ENCODE results near the gene MT1HL1.

Gene MT1HL1

GRCh38 chr1:237004116-237004515, at the start of gene MT1HL1:
Gene MT1HL1, minus strand, starts transcription at chr1:237004441. Its CDS starts 69 bp downstream, at chr1:237004372.
- no peak for DNase-seq (ENCODE audit: low spot score)

GRCh38 chr1:237050915-237051314, 46.7 kb upstream of the MT1HL1 start:
- no peak for DNase-seq (ENCODE audit: low spot score)

GRCh38 chr1:237050185-237050584, 45.9 kb upstream of the MT1HL1 start:
- DNase-seq (ENCODE audit: low spot score) = no peak

DNA sequence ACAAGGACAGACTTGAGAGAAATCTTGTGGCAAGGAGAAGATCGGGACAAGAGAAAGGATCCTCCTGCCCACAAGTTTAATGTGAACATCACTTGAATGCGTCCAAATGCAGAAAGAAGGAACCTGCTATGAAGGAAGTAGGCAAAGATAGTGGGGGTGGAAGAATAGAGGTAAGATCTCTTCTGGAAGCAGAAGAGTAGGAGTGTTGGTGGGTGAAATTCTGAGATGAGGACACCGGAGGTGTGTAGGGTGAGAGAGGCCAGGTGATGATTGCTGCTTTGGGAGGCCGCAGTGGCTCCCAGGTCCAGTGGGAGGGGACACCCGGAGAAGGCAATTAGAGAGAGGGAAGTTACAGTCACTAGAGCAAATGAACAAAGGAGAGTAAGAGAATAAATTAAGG, 44.6 kb upstream of the MT1HL1 start:
- DNase-seq (ENCODE audit: low spot score) = no peak

- no peak for DNase-seq (ENCODE audit: low spot score)
Measured at GRCh38 chr1:237045278-237046016, 41.2 kb upstream of the MT1HL1 start.

DNA sequence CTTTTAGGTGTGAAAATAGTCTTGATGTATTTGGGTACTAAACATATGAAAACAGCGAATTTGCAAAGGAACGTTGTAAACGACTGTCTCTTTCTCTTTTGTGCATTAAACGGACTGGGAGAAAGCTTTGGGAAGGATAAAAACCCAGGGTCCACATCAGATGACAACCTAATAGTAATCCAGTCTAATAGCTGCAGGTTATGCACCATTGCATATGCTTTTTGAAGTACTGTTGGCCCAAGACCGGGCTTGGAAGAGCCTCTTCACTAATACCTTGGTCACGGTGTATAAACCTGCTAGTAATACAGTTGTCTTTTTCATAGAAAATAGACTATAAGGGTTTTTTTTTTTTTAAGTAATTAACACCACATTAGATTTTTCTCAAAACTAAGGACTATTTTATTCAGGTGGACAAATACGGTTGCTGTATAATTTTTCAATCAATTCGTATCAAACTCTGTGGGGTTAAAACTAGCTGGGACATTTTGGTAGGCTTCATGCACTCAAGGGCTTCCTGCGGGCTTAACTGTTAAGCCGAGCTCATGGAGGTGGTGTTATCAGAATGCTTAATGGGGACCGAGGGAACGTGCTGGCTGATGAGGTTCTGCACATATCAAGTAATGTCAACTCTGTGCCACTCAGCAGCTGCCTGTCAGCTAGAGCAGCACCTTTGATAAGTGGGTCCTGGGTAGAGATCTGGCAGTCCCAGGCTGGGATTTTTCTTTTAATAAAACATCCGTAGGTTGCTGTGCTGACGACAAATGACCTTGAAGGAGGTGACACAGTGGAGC, 39.8 kb upstream of the MT1HL1 start:
- DNase-seq (ENCODE audit: low spot score) = no peak

DNA sequence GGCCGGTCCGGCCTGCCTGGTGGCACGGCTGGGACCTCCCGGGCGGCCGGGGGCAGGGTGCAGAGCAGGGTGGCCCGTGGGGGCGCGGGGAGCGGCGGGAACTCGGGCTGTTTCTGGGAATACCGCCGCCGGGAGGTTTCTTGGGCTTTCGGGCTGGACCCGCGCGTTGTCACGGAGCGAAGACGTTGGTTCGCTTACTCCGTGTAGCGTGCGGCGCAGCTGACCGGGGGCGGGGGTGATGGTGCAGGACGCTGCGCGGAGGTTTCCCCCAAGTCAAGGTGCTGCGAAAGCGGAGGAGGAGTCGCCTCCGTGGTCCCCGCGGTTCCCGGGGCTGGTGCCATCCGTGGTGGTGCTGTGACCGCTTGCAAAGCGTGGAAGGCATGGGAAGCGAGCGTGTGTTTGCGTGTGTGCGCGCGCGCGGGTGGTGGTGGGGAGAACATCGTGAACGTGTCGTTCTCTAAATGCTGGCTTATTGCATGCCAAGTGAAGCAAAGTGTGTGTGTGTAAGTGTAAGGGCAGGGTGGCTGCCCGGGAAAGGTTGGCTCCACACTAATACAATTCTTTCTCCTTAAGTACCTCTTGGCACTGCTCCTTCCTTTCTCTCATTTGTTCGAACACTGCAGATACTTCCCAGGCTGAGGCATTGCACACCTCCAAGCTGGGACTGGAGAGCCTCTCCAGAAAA, 38.8 kb upstream of the MT1HL1 start:
- DNase-seq (ENCODE audit: low spot score) = no peak

DNA sequence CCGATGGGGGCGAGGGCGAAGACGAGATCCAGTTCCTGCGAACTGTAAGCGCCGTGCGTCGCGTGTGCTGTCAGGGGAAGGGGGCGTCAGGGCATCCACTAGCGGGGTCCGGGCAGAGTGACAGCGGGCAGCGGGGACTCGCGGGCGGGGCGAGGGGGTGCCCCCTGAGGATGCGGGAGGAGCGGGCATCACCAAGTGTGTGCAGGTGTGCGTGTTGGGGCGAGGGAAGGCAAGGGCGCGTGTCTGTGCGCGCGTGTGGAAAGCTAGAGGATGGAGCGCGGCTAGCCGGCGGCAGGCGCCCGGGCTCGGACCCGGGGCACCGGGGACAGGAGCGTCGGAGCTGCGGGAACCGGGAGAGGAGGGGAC, 38.3 kb upstream of the MT1HL1 start:
- DNase-seq (ENCODE audit: low spot score) = no peak

DNA sequence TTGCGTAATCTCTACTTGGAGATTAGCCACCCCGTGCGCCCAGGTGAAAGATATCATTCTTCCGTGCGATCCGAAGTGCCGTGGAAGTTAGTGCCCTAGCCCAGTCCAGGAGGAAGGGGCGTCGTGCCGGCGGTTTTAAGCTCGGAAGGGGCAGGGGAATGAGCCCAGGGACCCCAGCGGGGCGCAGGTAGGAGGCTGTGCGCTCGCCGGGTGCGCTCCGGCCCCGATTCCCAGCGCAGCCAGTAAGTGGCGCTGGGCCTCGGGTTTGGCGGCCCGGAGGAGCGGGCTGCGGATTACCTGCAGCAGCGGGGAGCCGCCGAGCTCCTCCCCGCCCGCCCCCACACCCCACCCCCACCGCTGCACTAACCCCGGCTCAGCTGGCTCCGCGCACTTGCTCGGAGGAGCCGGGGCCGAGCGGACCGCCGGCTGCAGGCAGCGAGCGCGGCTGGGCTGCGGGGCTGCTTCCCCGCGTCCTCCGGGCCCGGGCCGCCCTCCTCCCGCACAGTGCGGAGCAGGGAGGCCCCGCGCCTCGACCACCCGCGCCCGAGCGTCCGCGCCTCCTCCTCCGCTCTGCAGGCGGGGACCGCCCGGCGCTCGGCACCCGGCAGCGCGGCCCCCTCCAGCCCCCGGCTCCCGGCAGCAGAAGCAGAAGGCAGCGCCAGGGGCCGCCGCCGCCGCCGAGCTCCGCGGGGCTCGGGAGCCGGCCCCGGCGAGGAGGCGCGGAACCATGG, 37.7 kb upstream of the MT1HL1 start, which contains the start of gene RYR2:
Gene RYR2 (plus strand): TSS at position 390 of the 731 bp plus-strand sequence. CDS start 338 bp downstream, at position 728.
- DNase-seq (ENCODE audit: low spot score) = no peak

GRCh38 chr1:237041461-237041794, 37.2 kb upstream of the MT1HL1 start:
- DNase-seq (ENCODE audit: low spot score) = no peak

- DNase-seq (ENCODE audit: low spot score) = no peak
Measured at GRCh38 chr1:237040823-237041222, 36.6 kb upstream of the MT1HL1 start.

DNA sequence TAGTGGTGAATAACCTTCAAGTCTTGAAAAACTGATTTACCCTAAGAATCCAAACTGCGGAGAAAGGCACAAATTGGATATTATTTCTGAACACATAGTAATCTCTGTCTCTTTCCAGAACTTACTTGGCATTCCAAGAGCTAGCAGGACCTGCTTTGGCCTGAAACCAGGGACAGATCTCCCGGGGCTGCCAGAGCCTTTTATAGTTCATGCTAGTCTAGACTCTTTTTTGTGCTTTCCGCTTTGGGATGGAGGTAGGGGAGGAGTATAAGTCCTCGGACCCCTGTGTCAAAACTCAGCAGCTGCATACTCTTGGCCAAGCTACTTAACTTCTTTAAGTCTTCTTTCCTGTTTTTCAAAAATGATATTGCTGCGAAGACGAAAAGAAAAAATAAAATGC, 34.0 kb upstream of the MT1HL1 start:
- no peak for DNase-seq (ENCODE audit: low spot score)

DNA sequence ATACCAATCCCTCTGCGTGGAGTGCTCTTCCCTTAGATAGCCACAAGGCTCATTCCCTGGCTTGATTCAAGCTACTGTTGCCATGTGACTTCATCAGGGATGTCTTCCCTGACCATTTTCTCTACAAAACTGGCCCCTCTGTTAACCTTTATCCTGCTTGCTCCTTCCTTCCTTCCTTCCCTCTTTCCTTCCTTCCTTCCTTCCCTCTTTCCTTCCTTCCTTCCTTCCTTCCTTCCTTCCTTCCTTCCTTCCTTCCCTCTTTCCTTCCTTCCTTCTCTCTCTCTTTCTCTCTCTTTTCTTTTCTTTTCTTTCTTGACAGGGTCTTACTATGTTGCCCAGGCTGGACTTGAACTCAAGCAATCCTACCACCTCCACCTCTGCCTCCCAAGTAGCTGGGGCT, 31.5 kb upstream of the MT1HL1 start:
- DNase-seq (ENCODE audit: low spot score) = no peak

GRCh38 chr1:237033804-237034203, 29.6 kb upstream of the MT1HL1 start:
- DNase-seq (ENCODE audit: low spot score) = no peak

GRCh38 chr1:237033061-237033460, 28.8 kb upstream of the MT1HL1 start:
- no peak for DNase-seq (ENCODE audit: low spot score)

DNA sequence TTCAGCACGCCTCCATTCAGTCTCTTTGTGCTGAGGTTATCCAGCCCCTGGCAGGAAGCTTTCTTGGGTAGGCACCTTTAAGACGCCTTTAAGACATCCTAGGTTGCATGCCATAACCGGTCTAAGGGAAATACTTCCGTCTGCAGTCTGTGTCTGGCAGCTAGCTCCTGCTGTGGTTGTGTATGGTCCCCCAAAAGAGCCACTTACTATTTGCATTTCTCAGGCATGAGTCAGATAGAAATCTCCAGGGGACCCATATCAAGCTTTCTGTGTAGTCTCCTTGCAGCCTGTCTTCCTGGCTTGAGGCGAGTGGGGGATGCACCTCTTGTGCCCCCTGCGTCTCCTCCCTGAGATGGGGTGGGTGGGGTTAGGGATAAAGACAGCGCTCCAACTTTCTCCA, 27.8 kb upstream of the MT1HL1 start:
- DNase-seq (ENCODE audit: low spot score) = no peak

DNA sequence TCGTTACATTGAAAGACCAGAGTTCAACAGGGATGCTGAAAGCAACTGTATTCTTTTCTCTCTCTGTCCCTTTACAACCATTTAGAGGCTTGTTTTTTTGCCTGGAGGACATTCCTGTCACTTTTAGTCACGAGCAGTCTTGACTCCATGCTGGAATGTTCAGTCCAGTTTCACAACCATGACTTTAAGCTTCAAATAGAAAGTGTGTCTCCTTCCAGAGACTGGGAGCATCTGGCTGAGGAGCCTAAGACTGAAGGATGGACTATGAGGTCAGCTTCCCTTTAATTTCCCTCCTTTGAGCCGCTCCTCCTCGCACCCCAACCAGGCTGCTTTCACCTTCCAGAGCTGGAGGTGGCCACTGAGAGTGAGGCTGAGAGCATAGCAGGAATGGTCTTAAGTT, 27.2 kb upstream of the MT1HL1 start:
- no peak for DNase-seq (ENCODE audit: low spot score)

GRCh38 chr1:237029850-237030535, 25.8 kb upstream of the MT1HL1 start:
- DNase-seq (ENCODE audit: low spot score) = no peak

DNA sequence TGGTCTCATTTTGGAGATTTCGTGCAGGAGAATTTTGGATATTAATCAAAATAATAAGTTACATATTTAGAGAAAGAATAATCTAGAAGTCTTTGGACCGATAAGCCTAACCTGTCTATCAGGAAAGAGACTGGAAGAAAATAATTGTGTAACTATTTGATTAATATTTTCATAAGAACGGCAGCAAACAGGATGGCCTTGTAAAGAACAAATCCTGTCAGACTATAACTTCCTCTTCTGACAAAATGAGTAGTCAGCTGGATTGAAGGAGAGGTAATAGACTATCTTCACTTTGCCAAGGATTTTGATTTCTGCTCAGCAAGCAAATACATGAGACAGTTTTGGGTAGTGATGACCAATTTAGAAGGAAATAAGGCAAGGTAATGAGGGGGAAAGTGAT, 25.0 kb upstream of the MT1HL1 start:
- no peak for DNase-seq (ENCODE audit: low spot score)

DNA sequence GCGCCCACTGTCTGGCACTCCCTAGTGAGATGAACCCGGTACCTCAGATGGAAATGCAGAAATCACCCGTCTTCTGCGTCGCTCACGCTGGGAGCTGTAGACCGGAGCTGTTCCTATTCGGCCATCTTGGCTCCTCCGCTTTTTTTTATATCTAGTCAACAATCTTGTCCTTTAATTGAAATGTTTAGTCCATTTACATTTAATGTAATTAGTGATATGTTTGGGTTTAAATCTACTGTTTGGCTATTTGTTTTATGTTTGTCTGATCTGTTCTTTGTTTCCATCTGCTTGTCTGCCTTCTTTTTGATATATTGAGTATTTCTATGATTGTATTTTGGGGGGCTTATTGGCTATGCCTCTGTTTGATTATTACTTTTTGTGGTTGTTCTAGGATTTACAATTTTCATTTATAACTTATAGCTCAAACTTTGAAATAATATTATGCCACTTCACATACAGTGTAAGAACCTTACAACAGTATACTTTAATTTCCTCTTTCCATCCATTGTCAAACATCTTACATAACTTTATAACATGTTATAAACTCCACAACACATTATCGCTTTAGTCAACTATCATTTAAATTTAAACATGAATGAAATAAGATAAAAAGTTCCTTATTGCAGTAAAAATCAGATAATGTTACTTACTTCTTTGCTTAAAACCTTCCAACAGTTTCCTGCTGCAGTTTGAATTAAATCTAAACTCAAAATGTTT, 21.3 kb upstream of the MT1HL1 start:
- no peak for DNase-seq (ENCODE audit: low spot score)

- no peak for DNase-seq (ENCODE audit: low spot score)
Measured at GRCh38 chr1:237018896-237019295, 14.7 kb upstream of the MT1HL1 start.
